Testis (tissue), 3 donors: Measurements from ENCODE around the gene ZNF771. TPM values are rescaled to one million over a fixed set of nuclear protein-coding genes. Genes with fewer than 3 reads are reported as not detected.
"Not testable (repeated sequence)": the region's sequence is repeated elsewhere in the genome, so short reads cannot be mapped to it uniquely, and the experiment has no call there.

Source experiments
- DNase-seq: peaks from one replicate; pipeline ENCODE4 v3.0.0-alpha.2; 2019
- H3K27ac ChIP-seq, 2 donors: fragments of 200-600 bp; sonication (generic); one replicate each; pipeline ENCODE4 v1.5.1; 2019
- H3K27me3 ChIP-seq: fragments of 200-600 bp; sonication (generic); one replicate; pipeline ENCODE4 v1.5.1; 2019
- H3K36me3 ChIP-seq: fragments of 200-600 bp; sonication (generic); one replicate; pipeline ENCODE4 v1.5.1; 2017; ENCODE audit warnings: low read depth; ENCODE audit errors: missing control alignments
- H3K4me1 ChIP-seq: fragments of 200-600 bp; sonication (generic); one replicate; pipeline ENCODE4 v1.5.1; 2019
- H3K4me3 ChIP-seq, 2 donors: fragments of 200-600 bp; sonication (generic); one replicate each; pipeline ENCODE4 v1.5.1; 2017 to 2019
- H3K9me3 ChIP-seq: fragments of 200-600 bp; sonication (generic); one replicate; pipeline ENCODE4 v1.5.1; 2017
- CTCF ChIP-seq, 3 experiments: fragments of 450-650 bp in 2 of 3; fragments of 200-600 bp in 1 of 3; sonication (generic) in 1 of 3; IDR thresholded peaks; one replicate each; pipeline ENCODE4 v1.5.1; 2016 to 2019; ENCODE audit warnings: antibody characterized with exemption in 3 of 3, mild to moderate bottlenecking in 2 of 3, moderate library complexity in 1 of 3
- POLR2A ChIP-seq: fragments of 450-650 bp; IDR thresholded peaks from one replicate; pipeline ENCODE4 v1.6.1; 2017; ENCODE audit warnings: antibody characterized with exemption, mild to moderate bottlenecking, moderate library complexity
- WGBS, 2 donors: methylation state at CpG; one replicate each; pipeline ENCODE4 v1.1.5; 2018; 5-methylcytosine and 5-hydroxymethylcytosine counted together
- intact Hi-C: fragments of 100-400 bp; cut with DNase I; formaldehyde crosslinking; loops from one replicate; pipeline ENCODE4 v1.15.1; 2023; ENCODE audit warnings: low total_unique reads
- polyA plus RNA-seq: library from polyadenylated mRNA; stranded (reverse); fragments of 350-450 nt; fragmentation: Illumina TruSeq; extraction: RNeasy Lipid Tissue Mini Kit (QIAGEN cat#74804); gene quantifications from one replicate; pipeline ENCODE4 v1.2.3, GENCODE V29; 2014; ENCODE audit warnings: low read depth, low replicate concordance; ENCODE audit not compliant: insufficient read depth
- small RNA-seq, 2 donors: library from RNA; depleted of rRNA; stranded (forward); fragments of <200 nt; gene quantifications; one replicate each; pipeline ENCODE3, GENCODE V24; 2016
- total RNA-seq, 2 donors: library from RNA; depleted of rRNA; stranded (reverse); fragments of >200 nt; gene quantifications; one replicate each; pipeline ENCODE4 v1.2.3, GENCODE V29; 2016

The ZNF771 gene
- total and polyA plus RNA-seq, 3 donors from 2014 or later = 3.0 to 37.2 (median 35.6) TPM

DNA sequence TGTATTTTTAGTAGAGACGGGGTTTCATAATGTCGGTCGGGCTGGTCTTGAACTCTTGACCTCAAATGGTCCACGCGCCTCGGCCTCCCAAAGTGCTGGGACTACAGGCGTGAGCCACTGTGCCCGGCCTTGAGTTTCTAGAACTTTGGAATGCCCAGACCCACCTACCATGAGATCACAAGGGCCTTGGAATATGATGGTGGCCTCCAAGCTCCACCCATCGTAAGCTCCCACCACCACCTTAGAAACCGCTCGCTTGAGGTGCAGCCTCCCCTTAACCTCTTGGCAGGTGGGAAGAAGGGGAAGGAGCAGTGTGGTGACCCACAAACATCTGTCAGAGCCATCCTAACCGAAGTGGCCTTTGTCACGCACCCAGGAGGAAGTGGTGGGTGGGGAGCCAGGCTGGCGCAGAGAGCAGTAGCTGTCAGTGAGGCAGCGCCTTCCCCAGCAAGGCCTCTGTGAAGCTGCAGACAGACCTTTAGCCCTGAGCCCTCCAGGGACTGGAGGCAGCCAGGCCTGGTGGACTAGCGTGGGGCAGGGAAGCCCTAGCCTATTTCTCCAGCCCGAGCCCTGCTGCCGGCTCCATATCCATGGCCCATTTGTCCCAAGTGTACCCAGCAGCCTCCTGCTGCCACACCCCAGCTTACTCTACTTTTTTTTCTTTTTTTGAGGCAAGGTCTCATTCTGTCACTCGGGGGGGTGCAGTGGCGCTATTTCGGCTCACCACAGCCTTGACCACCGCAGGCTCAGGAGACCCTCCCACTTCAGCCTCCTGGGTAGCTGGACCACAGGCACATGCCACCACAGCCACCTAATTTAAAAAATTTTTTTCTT, 51.4 kb downstream of the ZNF771 start:
- DNase-seq = no peak
- TF ChIP-seq CTCF (IDR thresholded peaks at IDR 0.05) = no peak
- TF ChIP-seq POLR2A = no peak
- intact Hi-C loops = no loop called here
- H3K4me1 ChIP-seq = no peaks in the 10 kb centered on the region
- no peak overlapping the region for H3K27ac ChIP-seq
- H3K27me3 ChIP-seq = no peaks in the 10 kb centered on the region
- 77 to 78% methylated on average over 22 of the region's 22 CpGs for WGBS, 2 donors
- no peaks in the 10 kb centered on the region for H3K36me3 ChIP-seq
- no peaks in the 10 kb centered on the region for H3K9me3 ChIP-seq
- no peak overlapping the region for H3K4me3 ChIP-seq

DNA sequence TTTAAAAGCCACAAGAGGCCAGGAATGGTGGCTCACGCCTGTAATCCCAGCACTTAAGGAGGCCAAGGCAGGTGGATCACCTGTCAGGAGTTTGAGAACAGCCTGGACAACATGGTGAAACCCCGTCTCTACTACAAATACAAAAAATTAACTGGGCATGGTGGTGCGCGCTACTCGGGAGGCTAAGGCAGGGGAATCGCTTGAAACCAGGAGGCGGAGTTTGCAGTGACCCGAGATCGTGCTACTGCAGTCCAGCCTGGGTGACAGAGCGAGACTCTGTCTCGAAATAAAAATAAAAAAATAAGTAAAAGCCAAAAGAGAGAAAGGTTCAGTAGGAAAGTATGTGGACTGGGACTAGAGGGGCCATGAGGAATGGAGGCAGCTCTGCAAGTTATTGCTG, 52.0 kb downstream of the ZNF771 start:
- intact Hi-C loops = no loop called here
- Histone ChIP-seq H3K27me3 (no peaks in the 10 kb centered on the region), H3K36me3 (no peaks in the 10 kb centered on the region), H3K27ac (no peak overlapping the region), H3K4me1 (no peaks in the 10 kb centered on the region), H3K4me3 (no peak overlapping the region), H3K9me3 (no peaks in the 10 kb centered on the region)
- DNase-seq = no peak
- 75 to 82% methylated on average over 11 of the region's 11 CpGs for WGBS, 2 donors
- no peak for TF ChIP-seq POLR2A
- TF ChIP-seq CTCF (IDR thresholded peaks at IDR 0.05) = no peak

DNA sequence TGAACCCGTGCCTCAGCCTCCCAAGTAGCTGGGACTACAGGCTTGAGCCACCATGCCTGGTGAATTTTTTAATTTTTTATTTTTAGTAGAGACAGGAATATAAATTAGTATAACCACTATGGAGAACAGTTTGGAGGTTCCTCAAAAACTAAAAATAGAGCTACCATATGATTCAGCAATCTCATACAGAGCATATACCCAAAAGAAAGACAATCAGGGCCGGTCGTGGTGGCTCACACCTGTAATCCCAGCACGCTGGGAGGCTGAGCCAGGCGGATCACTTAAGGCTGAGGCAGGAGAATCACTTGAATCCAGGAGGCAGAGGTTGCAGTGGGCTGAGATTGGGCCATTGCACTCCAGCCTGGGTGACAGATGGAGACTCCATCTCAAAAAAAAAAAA, 54.0 kb downstream of the ZNF771 start:
- H3K4me3 ChIP-seq, H3K27me3 ChIP-seq, H3K27ac ChIP-seq, DNase-seq, H3K36me3 ChIP-seq, H3K4me1 ChIP-seq, H3K9me3 ChIP-seq, intact Hi-C loops: not testable (repeated sequence)
- 84 to 95% methylated on average over 4 to 5 of the region's 5 CpGs for WGBS, 2 donors

DNA sequence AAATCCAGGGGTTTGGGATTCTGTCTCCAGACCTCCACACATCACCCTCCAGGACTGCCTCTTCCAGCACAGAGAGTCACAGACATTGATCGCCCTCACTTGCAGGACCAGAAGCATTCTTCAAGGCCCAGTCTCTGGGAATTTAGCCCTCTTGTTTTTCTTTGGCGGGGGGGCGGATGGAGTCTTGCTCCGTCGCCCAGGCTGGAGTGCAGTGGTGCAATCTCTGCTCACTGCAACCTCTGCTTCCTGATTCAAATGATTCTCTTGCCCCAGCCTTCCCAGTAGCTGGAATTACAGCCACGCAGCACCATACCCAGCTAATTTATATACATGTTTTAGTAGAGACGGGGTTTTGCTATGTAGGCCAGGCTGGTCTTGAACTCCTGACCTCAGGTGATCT, 56.7 kb downstream of the ZNF771 start:
- no peak overlapping the region for H3K4me3 ChIP-seq
- no peak for TF ChIP-seq CTCF (IDR thresholded peaks at IDR 0.05)
- no peak for TF ChIP-seq POLR2A
- 91 to 92% methylated on average over 5 to 7 of the region's 7 CpGs for WGBS, 2 donors
- no peaks in the 10 kb centered on the region for H3K9me3 ChIP-seq
- no peaks in the 10 kb centered on the region for H3K36me3 ChIP-seq
- intact Hi-C loops = no loop called here
- no peaks in the 10 kb centered on the region for H3K4me1 ChIP-seq
- H3K27ac ChIP-seq = no peak overlapping the region
- no peak for DNase-seq
- H3K27me3 ChIP-seq = no peaks in the 10 kb centered on the region

Small RNA genes lying within 50 kb of the gene (small RNA-seq; reads per million reads assigned to genes)
- 0 reads per million in 2 donors for gene RF00019
- 3.5 to 4.1 reads per million in 2 donors for gene RF00406

Other genes with a start within 250 kb of the ZNF771 start
- 1 to 10 TPM; 4.4 to 9.6 TPM for gene CORO1A, start 224.0 kb upstream of the ZNF771 start, total RNA-seq
- 19.7 TPM for gene CORO1A, start 224.0 kb upstream of the ZNF771 start, polyA plus RNA-seq
- gene BOLA2B, start 213.9 kb upstream of the ZNF771 start, total RNA-seq = 100 to 1,000 TPM; 133 to 161 TPM
- 70.9 TPM for gene BOLA2B, start 213.9 kb upstream of the ZNF771 start, polyA plus RNA-seq
- 10 to 100 TPM; 42.4 to 44.8 TPM for gene SLX1A, start 213.7 kb upstream of the ZNF771 start, total RNA-seq
- gene SLX1A, start 213.7 kb upstream of the ZNF771 start, polyA plus RNA-seq = 10.4 TPM
- gene SULT1A3, start 208.4 kb upstream of the ZNF771 start, total RNA-seq = 10 to 100 TPM in 1 of 2 donors, 1 to 10 TPM in 1; 6.8 to 20.0 TPM
- 6.4 TPM for gene SULT1A3, start 208.4 kb upstream of the ZNF771 start, polyA plus RNA-seq
- 10 to 100 TPM; 11.0 to 15.7 TPM for gene NPIPB13, start 159.1 kb upstream of the ZNF771 start, total RNA-seq
- gene NPIPB13, start 159.1 kb upstream of the ZNF771 start, polyA plus RNA-seq = 4.7 TPM
- gene CD2BP2, start 52.3 kb upstream of the ZNF771 start, total RNA-seq = 10 to 100 TPM; 32.8 to 39.5 TPM
- gene CD2BP2, start 52.3 kb upstream of the ZNF771 start, polyA plus RNA-seq = 52.5 TPM
- gene TBC1D10B, start 37.1 kb upstream of the ZNF771 start, total RNA-seq = 10 to 100 TPM; 60.5 to 64.0 TPM
- gene TBC1D10B, start 37.1 kb upstream of the ZNF771 start, polyA plus RNA-seq = 86.2 TPM
- 1 to 10 TPM; 2.5 to 4.2 TPM for gene MYL11, start 32.8 kb upstream of the ZNF771 start, total RNA-seq
- gene MYL11, start 32.8 kb upstream of the ZNF771 start, polyA plus RNA-seq = 18.5 TPM
- 1 to 10 TPM in 1 of 2 donors, under 1 TPM in 1; 0.63 to 2.4 TPM for gene SEPTIN1, start 25.0 kb upstream of the ZNF771 start, total RNA-seq
- gene SEPTIN1, start 25.0 kb upstream of the ZNF771 start, polyA plus RNA-seq = 3.9 TPM
- gene ZNF48, start 12.2 kb upstream of the ZNF771 start, total RNA-seq = 1 to 10 TPM; 6.5 to 9.0 TPM
- gene ZNF48, start 12.2 kb upstream of the ZNF771 start, polyA plus RNA-seq = 6.3 TPM
- 10 to 100 TPM; 15.2 to 26.1 TPM for gene DCTPP1, start 22.4 kb downstream of the ZNF771 start, total RNA-seq
- gene DCTPP1, start 22.4 kb downstream of the ZNF771 start, polyA plus RNA-seq = 23.6 TPM
- 10 to 100 TPM; 17.7 to 19.8 TPM for gene SEPHS2, start 38.3 kb downstream of the ZNF771 start, total RNA-seq
- 24.7 TPM for gene SEPHS2, start 38.3 kb downstream of the ZNF771 start, polyA plus RNA-seq
- gene ITGAL, start 65.1 kb downstream of the ZNF771 start, total RNA-seq = 1 to 10 TPM; 2.8 to 5.0 TPM
- gene ITGAL, start 65.1 kb downstream of the ZNF771 start, polyA plus RNA-seq = 6.7 TPM
- gene ZNF768, start 119.0 kb downstream of the ZNF771 start, total RNA-seq = 10 to 100 TPM; 52.2 to 64.3 TPM
- 52.3 TPM for gene ZNF768, start 119.0 kb downstream of the ZNF771 start, polyA plus RNA-seq
- gene ZNF747, start 127.3 kb downstream of the ZNF771 start, total RNA-seq = 10 to 100 TPM; 18.7 to 23.3 TPM
- gene ZNF747, start 127.3 kb downstream of the ZNF771 start, polyA plus RNA-seq = 13.1 TPM
- gene ZNF764, start 150.8 kb downstream of the ZNF771 start, total RNA-seq = 10 to 100 TPM; 21.9 to 23.2 TPM
- gene ZNF764, start 150.8 kb downstream of the ZNF771 start, polyA plus RNA-seq = 11.3 TPM
- 10 to 100 TPM; 21.7 to 54.6 TPM for gene ZNF688, start 164.1 kb downstream of the ZNF771 start, total RNA-seq
- gene ZNF688, start 164.1 kb downstream of the ZNF771 start, polyA plus RNA-seq = 38.5 TPM
- gene ZNF785, start 178.1 kb downstream of the ZNF771 start, total RNA-seq = 10 to 100 TPM; 14.8 to 17.1 TPM
- 5.9 TPM for gene ZNF785, start 178.1 kb downstream of the ZNF771 start, polyA plus RNA-seq
- 10 to 100 TPM; 33.0 to 41.3 TPM for gene ZNF689, start 202.8 kb downstream of the ZNF771 start, total RNA-seq
- 82.7 TPM for gene ZNF689, start 202.8 kb downstream of the ZNF771 start, polyA plus RNA-seq
- 10 to 100 TPM; 60.0 to 66.3 TPM for gene PRR14, start 243.4 kb downstream of the ZNF771 start, total RNA-seq
- 37.0 TPM for gene PRR14, start 243.4 kb downstream of the ZNF771 start, polyA plus RNA-seq